Measurements from ENCODE around the gene DNAI1. TPM values are rescaled to one million over a fixed set of nuclear protein-coding genes. Genes with fewer than 3 reads are reported as not detected.
A peak's percentile ranks its signal among the peaks of the same experiment; 100 is the strongest.
"Not testable (repeated sequence)": the region's sequence is repeated elsewhere in the genome, so short reads cannot be mapped to it uniquely, and the experiment has no call there.

The DNAI1 gene
- total RNA-seq, 1 donor from 2014 or later = 0.99 TPM

GRCh38 chr9:34450644-34451043 lies 8.0 kb upstream of the DNAI1 start:
- DNase-seq (ENCODE audit: low read depth) = no peak

- no peak for DNase-seq (ENCODE audit: low read depth)
Observed at GRCh38 chr9:34451135-34451534, 7.5 kb upstream of the DNAI1 start.

- peak; percentile 40 for DNase-seq (ENCODE audit: low read depth)
Observed at GRCh38 chr9:34451545-34451944, 7.1 kb upstream of the DNAI1 start.

GRCh38 chr9:34452568-34452967 lies 6.0 kb upstream of the DNAI1 start:
- no peak for DNase-seq (ENCODE audit: low read depth)

- DNase-seq (ENCODE audit: low read depth) = peak; percentile 16
Observed at GRCh38 chr9:34454571-34455065, 4.0 kb upstream of the DNAI1 start.

GRCh38 chr9:34456151-34456550 lies 2.5 kb upstream of the DNAI1 start:
- DNase-seq (ENCODE audit: low read depth) = no peak

- no peak for DNase-seq (ENCODE audit: low read depth)
Observed at GRCh38 chr9:34456746-34457145, 1.9 kb upstream of the DNAI1 start.

GRCh38 chr9:34457266-34458012 lies 1.2 kb upstream of the DNAI1 start:
- peak; percentile 48 for DNase-seq (ENCODE audit: low read depth)

GRCh38 chr9:34458959-34459340 lies 345 bp downstream of the DNAI1 start:
- no peak for DNase-seq (ENCODE audit: low read depth)

- DNase-seq (ENCODE audit: low read depth) = no peak
Observed at GRCh38 chr9:34459356-34459755, 751 bp downstream of the DNAI1 start.

GRCh38 chr9:34459941-34460340 lies 1.3 kb downstream of the DNAI1 start:
- DNase-seq (ENCODE audit: low read depth) = peak; percentile 9

GRCh38 chr9:34463098-34463900 lies 4.7 kb downstream of the DNAI1 start:
- peak; percentile 49 for DNase-seq (ENCODE audit: low read depth)

GRCh38 chr9:34463901-34464232 lies 5.3 kb downstream of the DNAI1 start:
- DNase-seq (ENCODE audit: low read depth) = no peak

GRCh38 chr9:34464571-34464970 lies 6.0 kb downstream of the DNAI1 start:
- no peak for DNase-seq (ENCODE audit: low read depth)

- no peak for DNase-seq (ENCODE audit: low read depth)
Observed at GRCh38 chr9:34465468-34465867, 6.9 kb downstream of the DNAI1 start.

- no peak for DNase-seq (ENCODE audit: low read depth)
Observed at GRCh38 chr9:34475097-34475496, 16.5 kb downstream of the DNAI1 start.

- no peak for DNase-seq (ENCODE audit: low read depth)
Observed at GRCh38 chr9:34477541-34477940, 18.9 kb downstream of the DNAI1 start.

- no peak for DNase-seq (ENCODE audit: low read depth)
Observed at GRCh38 chr9:34479431-34479866, 20.8 kb downstream of the DNAI1 start.

GRCh38 chr9:34481620-34482019 lies 23.0 kb downstream of the DNAI1 start:
- DNase-seq (ENCODE audit: low read depth) = not testable (repeated sequence)

- not testable (repeated sequence) for DNase-seq (ENCODE audit: low read depth)
Observed at GRCh38 chr9:34482746-34483145, 24.1 kb downstream of the DNAI1 start.

- DNase-seq (ENCODE audit: low read depth) = no peak
Observed at GRCh38 chr9:34484678-34485077, 26.1 kb downstream of the DNAI1 start.

- no peak for DNase-seq (ENCODE audit: low read depth)
Observed at GRCh38 chr9:34485822-34486221, 27.2 kb downstream of the DNAI1 start.

- no peak for DNase-seq (ENCODE audit: low read depth)
Observed at GRCh38 chr9:34486572-34486971, 28.0 kb downstream of the DNAI1 start.
